ENCODE measurements around the gene SARDH. TPM values are rescaled to one million over a fixed set of nuclear protein-coding genes. Genes with fewer than 3 reads are reported as not detected.

The SARDH gene
- total and polyA plus RNA-seq, 9 of the 15 experiments (the other 6 are each of a cell fraction or from before 2014, with no cell fraction given) = 0.14 TPM; not detected in 8

DNA sequence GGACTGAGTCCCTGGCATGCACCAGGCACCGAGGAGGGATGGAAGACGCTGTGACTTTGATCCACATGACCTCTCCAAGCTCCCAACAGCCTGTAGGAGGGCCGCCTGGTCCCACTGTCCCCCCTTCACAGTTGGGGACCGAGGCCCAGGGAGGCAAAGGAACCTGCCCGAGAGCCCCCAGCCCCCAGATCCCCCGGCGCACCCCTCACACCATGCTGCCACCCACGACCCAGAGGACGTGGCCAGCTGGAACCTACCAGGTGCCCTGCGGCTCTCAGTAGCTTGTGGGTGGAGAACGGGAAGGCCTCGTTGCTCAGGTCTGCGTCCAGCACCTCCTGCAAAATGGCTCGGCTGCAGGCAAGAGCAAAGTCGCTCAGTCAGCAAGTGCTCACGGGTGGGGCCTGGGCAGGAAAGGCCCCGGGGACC lies 53.2 kb downstream of the SARDH start (continued):
- TF ChIP-seq, protein P1, sequence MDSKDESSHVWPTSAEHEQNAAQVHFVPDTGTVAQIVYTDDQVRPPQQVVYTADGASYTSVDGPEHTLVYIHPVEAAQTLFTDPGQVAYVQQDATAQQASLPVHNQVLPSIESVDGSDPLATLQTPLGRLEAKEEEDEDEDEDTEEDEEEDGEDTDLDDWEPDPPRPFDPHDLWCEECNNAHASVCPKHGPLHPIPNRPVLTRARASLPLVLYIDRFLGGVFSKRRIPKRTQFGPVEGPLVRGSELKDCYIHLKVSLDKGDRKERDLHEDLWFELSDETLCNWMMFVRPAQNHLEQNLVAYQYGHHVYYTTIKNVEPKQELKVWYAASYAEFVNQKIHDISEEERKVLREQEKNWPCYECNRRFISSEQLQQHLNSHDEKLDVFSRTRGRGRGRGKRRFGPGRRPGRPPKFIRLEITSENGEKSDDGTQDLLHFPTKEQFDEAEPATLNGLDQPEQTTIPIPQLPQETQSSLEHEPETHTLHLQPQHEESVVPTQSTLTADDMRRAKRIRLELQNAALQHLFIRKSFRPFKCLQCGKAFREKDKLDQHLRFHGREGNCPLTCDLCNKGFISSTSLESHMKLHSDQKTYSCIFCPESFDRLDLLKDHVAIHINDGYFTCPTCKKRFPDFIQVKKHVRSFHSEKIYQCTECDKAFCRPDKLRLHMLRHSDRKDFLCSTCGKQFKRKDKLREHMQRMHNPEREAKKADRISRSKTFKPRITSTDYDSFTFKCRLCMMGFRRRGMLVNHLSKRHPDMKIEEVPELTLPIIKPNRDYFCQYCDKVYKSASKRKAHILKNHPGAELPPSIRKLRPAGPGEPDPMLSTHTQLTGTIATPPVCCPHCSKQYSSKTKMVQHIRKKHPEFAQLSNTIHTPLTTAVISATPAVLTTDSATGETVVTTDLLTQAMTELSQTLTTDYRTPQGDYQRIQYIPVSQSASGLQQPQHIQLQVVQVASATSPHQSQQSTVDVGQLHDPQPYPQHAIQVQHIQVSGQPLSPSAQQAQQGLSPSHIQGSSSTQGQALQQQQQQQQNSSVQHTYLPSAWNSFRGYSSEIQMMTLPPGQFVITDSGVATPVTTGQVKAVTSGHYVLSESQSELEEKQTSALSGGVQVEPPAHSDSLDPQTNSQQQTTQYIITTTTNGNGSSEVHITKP (IDR thresholded peaks at IDR 0.05; ENCODE audit: partially characterized antibody) = no peak

DNA sequence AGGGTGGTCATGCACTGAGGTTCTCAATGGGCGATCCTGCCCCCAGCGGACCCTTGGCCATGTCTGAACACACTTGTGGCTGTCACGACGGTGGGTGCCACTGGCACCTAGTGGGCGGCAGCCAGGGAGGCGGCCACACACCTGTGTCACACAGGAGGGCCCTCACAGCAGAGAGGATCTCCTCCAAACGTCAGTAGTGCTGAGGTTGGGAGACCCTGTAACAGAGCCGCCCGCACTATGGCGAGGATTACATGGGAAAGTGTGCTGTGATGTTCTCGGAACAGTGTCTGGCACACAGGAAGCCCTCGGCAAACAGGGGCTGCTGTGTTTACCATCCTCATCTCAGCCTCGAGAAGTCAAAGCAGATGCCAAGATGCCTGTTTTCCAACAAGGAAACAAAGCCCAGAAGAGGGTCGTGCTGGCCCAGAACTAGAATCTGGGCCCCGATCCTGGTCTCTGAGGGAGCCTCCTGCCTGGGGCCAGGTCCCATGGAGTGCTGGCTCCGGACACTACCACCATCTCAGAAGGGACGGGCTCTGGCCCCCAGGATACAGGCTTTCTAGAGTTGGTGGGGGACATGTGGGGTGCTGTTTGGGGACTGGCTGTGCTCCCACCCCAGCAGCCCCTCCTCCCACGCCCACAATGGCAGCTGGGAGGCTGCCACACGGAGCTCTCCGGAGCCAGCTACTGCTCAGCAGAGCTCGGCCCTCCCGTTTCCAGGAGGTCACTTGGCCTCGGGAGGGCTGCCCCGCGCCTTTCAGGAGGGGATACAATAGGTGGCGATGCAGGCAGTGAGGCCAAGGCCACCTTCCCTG lies 53.8 kb downstream of the SARDH start:
- WGBS (ENCODE audit: insufficient coverage, low coverage, missing lambda C conversion rate) = 3% methylated on average over 26 of the region's 26 CpGs
- ChIA-PET POLR2A (interaction anchor here (0.7 to 1.1 kb wide), 3 partner anchors 13 to 17 kb away, joined by 3 read pairs; no protein-coding TSS in a partner anchor), CTCF (ENCODE audit: low intra/inter-chr PET ratio) (no interaction called here)
- no peak overlapping the region for H3K4me3 ChIP-seq
- no peaks in the 10 kb centered on the region for H3K79me2 ChIP-seq (ENCODE audit: control insufficient read depth, insufficient read depth, low read length)
- BruUV-seq (replicated peaks) = no TSS peak
- H3K4me1 ChIP-seq (replicated peaks in 1 of 2; ENCODE audit: control insufficient read depth in 2 of 2, insufficient read depth in 2 of 2, low read length in 2 of 2) = peaks cover 0 to 5% of the 10 kb centered on the region in 2 experiments; a peak in 1 of 5 replicates
- FAIRE-seq (no peak), DNase-seq (ENCODE audit: extremely low read depth in 1 of 4, low spot score in 3 of 4) (no peak), ATAC-seq (no peak)
- no peaks in the 10 kb centered on the region for H3K9me3 ChIP-seq (replicated peaks; ENCODE audit: control insufficient read depth, insufficient read depth, low read depth, low read length)
- H3K36me3 ChIP-seq (ENCODE audit: control insufficient read depth, insufficient read depth, low read length) = no peaks in the 10 kb centered on the region
- no peaks in the 10 kb centered on the region for H3K9me1 ChIP-seq (ENCODE audit: control insufficient read depth, insufficient read depth, low read length)
- intact Hi-C loops (cut with micrococcal nuclease) = no loop called here
- no peak overlapping the region for H3K27ac ChIP-seq (ENCODE audit: extremely low read depth, low read depth, low read length)
- H3K9ac ChIP-seq (ENCODE audit: insufficient read depth in 1 of 2, low read depth in 2 of 2, low read length in 2 of 2) = no peak overlapping the region
- H2AFZ ChIP-seq (ENCODE audit: low read depth, low read length) = no peak overlapping the region
- peaks cover 21 to 91% of the 10 kb centered on the region in 2 experiments; a peak in 4 of 5 replicates for H3K27me3 ChIP-seq (ENCODE audit: control insufficient read depth in 2 of 2, insufficient read depth in 2 of 2, low read length in 2 of 2)
- no peak overlapping the region for H3K4me2 ChIP-seq (ENCODE audit: insufficient read depth, low read length)
- in situ Hi-C loops (cut with MboI) = no loop called here
- peaks cover 4% of the 10 kb centered on the region; the same call in 1 of the 2 replicates for H4K20me1 ChIP-seq (replicated peaks; ENCODE audit: control insufficient read depth, insufficient read depth, low read length)
- TF ChIP-seq, protein P2, sequence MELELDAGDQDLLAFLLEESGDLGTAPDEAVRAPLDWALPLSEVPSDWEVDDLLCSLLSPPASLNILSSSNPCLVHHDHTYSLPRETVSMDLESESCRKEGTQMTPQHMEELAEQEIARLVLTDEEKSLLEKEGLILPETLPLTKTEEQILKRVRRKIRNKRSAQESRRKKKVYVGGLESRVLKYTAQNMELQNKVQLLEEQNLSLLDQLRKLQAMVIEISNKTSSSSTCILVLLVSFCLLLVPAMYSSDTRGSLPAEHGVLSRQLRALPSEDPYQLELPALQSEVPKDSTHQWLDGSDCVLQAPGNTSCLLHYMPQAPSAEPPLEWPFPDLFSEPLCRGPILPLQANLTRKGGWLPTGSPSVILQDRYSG (tag; conservative IDR thresholded peaks at IDR 0.05; ENCODE audit: low read depth) = no peak
- TF ChIP-seq, protein P3, sequence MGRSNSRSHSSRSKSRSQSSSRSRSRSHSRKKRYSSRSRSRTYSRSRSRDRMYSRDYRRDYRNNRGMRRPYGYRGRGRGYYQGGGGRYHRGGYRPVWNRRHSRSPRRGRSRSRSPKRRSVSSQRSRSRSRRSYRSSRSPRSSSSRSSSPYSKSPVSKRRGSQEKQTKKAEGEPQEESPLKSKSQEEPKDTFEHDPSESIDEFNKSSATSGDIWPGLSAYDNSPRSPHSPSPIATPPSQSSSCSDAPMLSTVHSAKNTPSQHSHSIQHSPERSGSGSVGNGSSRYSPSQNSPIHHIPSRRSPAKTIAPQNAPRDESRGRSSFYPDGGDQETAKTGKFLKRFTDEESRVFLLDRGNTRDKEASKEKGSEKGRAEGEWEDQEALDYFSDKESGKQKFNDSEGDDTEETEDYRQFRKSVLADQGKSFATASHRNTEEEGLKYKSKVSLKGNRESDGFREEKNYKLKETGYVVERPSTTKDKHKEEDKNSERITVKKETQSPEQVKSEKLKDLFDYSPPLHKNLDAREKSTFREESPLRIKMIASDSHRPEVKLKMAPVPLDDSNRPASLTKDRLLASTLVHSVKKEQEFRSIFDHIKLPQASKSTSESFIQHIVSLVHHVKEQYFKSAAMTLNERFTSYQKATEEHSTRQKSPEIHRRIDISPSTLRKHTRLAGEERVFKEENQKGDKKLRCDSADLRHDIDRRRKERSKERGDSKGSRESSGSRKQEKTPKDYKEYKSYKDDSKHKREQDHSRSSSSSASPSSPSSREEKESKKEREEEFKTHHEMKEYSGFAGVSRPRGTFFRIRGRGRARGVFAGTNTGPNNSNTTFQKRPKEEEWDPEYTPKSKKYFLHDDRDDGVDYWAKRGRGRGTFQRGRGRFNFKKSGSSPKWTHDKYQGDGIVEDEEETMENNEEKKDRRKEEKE (IDR thresholded peaks at IDR 0.05; ENCODE audit: borderline replicate concordance in 1 of 2, control insufficient read depth in 1 of 2, low read depth in 2 of 2, low read length in 1 of 2) = no peak
- TF ChIP-seq ZSCAN29 (IDR thresholded peaks at IDR 0.05) (no peak), HNRNPH1 (optimal IDR thresholded peaks at IDR 0.05; ENCODE audit: low read depth, low read length) (no peak), HNRNPK (IDR thresholded peaks at IDR 0.05; ENCODE audit: low read depth, low read length, poor library complexity, severe bottlenecking) (no peak), NFRKB (IDR thresholded peaks at IDR 0.05; ENCODE audit: low read depth) (no peak), ZNF79 (CRISPR knock-in tag; IDR thresholded peaks at IDR 0.05; ENCODE audit: low read depth) (no peak), POLR3G (IDR thresholded peaks at IDR 0.05; ENCODE audit: extremely low read depth, insufficient read length, insufficient replicate concordance) (no peak)
- TF ChIP-seq, protein P4, sequence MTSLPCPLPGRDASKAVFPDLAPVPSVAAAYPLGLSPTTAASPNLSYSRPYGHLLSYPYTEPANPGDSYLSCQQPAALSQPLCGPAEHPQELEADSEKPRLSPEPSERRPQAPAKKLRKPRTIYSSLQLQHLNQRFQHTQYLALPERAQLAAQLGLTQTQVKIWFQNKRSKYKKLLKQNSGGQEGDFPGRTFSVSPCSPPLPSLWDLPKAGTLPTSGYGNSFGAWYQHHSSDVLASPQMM (CRISPR knock-in tag; IDR thresholded peaks at IDR 0.05) = no peak
